ENCODE measurements around the gene GRM2. TPM values are rescaled to one million over a fixed set of nuclear protein-coding genes. Genes with fewer than 3 reads are reported as not detected.

The GRM2 gene
- total and polyA plus RNA-seq, 2 experiments from 2014 or later: 1.1 TPM; not detected in 1

- no peak overlapping the region for H2AFZ ChIP-seq
- DNase-seq: no peak
- no peaks in the 10 kb centered on the region for H3K9me3 ChIP-seq (ENCODE audit: low read depth)
- no peaks in the 10 kb centered on the region for H4K20me1 ChIP-seq (ENCODE audit: insufficient read depth)
- no peaks in the 10 kb centered on the region for H3K27me3 ChIP-seq (replicated peaks; ENCODE audit: insufficient read depth)
- no peaks in the 10 kb centered on the region for H3F3A ChIP-seq (ENCODE audit: insufficient read depth)
- no peaks in the 10 kb centered on the region for H3K4me1 ChIP-seq (ENCODE audit: insufficient read depth)
- no peaks in the 10 kb centered on the region for H3K9me2 ChIP-seq (ENCODE audit: insufficient read depth)
- no peaks in the 10 kb centered on the region for H3K79me2 ChIP-seq (ENCODE audit: insufficient read depth)
- H3K36me3 ChIP-seq (ENCODE audit: low read depth): no peaks in the 10 kb centered on the region
- H3K4me3 ChIP-seq: no peak overlapping the region
- H3K9ac ChIP-seq: no peak overlapping the region
- no peak overlapping the region for H3K4me2 ChIP-seq (ENCODE audit: unreplicated experiment)
- TF ChIP-seq EZH2phosphoT487 (IDR thresholded peaks at IDR 0.05; ENCODE audit: insufficient read depth, low read depth): no peak
- no peak for TF ChIP-seq EZH2 (IDR thresholded peaks at IDR 0.05; ENCODE audit: insufficient read depth, poor library complexity, severe bottlenecking)
- in situ Hi-C loops (cut with MboI): no loop called here
- no peak overlapping the region for H3K27ac ChIP-seq
- 82 to 85% methylated on average over 19 of the region's 19 CpGs for WGBS, 2 experiments (ENCODE audit: low coverage in 1 of 2, low lambda C conversion rate in 2 of 2, missing lambda C conversion rate in 2 of 2)
Observed at GRCh38 chr3:51712963-51713362, 6.1 kb downstream of the GRM2 start.

- Histone ChIP-seq H3K4me1 (ENCODE audit: insufficient read depth) (no peaks in the 10 kb centered on the region), H3K4me3 (no peak overlapping the region), H3F3A (ENCODE audit: insufficient read depth) (no peaks in the 10 kb centered on the region), H3K27me3 (replicated peaks; ENCODE audit: insufficient read depth) (no peaks in the 10 kb centered on the region), H3K9me2 (ENCODE audit: insufficient read depth) (no peaks in the 10 kb centered on the region), H3K4me2 (ENCODE audit: unreplicated experiment) (no peak overlapping the region), H3K79me2 (ENCODE audit: insufficient read depth) (no peaks in the 10 kb centered on the region), H4K20me1 (ENCODE audit: insufficient read depth) (no peaks in the 10 kb centered on the region), H2AFZ (no peak overlapping the region), H3K27ac (no peak overlapping the region), H3K9ac (no peak overlapping the region), H3K36me3 (ENCODE audit: low read depth) (no peaks in the 10 kb centered on the region), H3K9me3 (ENCODE audit: low read depth) (no peaks in the 10 kb centered on the region)
- no peak for DNase-seq
- in situ Hi-C loops (cut with MboI): no loop called here
- 83 to 86% methylated on average over 34 to 36 of the region's 36 CpGs for WGBS, 2 experiments (ENCODE audit: low coverage in 1 of 2, low lambda C conversion rate in 2 of 2, missing lambda C conversion rate in 2 of 2)
- no peak for TF ChIP-seq EZH2phosphoT487 (IDR thresholded peaks at IDR 0.05; ENCODE audit: insufficient read depth, low read depth)
- no peak for TF ChIP-seq EZH2 (IDR thresholded peaks at IDR 0.05; ENCODE audit: insufficient read depth, poor library complexity, severe bottlenecking)
Observed at GRCh38 chr3:51715231-51715976, 8.5 kb downstream of the GRM2 start.

DNA sequence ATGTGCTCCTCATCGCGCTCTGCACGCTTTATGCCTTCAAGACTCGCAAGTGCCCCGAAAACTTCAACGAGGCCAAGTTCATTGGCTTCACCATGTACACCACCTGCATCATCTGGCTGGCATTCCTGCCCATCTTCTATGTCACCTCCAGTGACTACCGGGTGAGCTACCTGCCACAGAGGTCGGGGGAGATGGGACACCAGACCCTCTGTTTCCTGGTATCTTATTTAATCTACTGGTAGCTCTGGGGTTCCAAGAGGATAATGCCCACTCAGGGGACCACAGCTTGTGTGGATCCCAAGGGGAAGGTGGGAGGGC lies 9.1 kb downstream of the GRM2 start:
- Histone ChIP-seq H3K9me3 (ENCODE audit: low read depth) (no peaks in the 10 kb centered on the region), H3K4me2 (ENCODE audit: unreplicated experiment) (no peak overlapping the region), H3K27ac (no peak overlapping the region), H3K4me3 (no peak overlapping the region), H3K9ac (no peak overlapping the region), H4K20me1 (ENCODE audit: insufficient read depth) (no peaks in the 10 kb centered on the region), H2AFZ (no peak overlapping the region), H3K79me2 (ENCODE audit: insufficient read depth) (no peaks in the 10 kb centered on the region), H3F3A (ENCODE audit: insufficient read depth) (no peaks in the 10 kb centered on the region), H3K9me2 (ENCODE audit: insufficient read depth) (no peaks in the 10 kb centered on the region), H3K36me3 (ENCODE audit: low read depth) (no peaks in the 10 kb centered on the region), H3K4me1 (ENCODE audit: insufficient read depth) (no peaks in the 10 kb centered on the region), H3K27me3 (replicated peaks; ENCODE audit: insufficient read depth) (no peaks in the 10 kb centered on the region)
- in situ Hi-C loops (cut with MboI): no loop called here
- 77 to 86% methylated on average over 8 of the region's 8 CpGs for WGBS, 2 experiments (ENCODE audit: low coverage in 1 of 2, low lambda C conversion rate in 2 of 2, missing lambda C conversion rate in 2 of 2)
- no peak for TF ChIP-seq EZH2 (IDR thresholded peaks at IDR 0.05; ENCODE audit: insufficient read depth, poor library complexity, severe bottlenecking)
- TF ChIP-seq EZH2phosphoT487 (IDR thresholded peaks at IDR 0.05; ENCODE audit: insufficient read depth, low read depth): no peak
- no peak for DNase-seq

DNA sequence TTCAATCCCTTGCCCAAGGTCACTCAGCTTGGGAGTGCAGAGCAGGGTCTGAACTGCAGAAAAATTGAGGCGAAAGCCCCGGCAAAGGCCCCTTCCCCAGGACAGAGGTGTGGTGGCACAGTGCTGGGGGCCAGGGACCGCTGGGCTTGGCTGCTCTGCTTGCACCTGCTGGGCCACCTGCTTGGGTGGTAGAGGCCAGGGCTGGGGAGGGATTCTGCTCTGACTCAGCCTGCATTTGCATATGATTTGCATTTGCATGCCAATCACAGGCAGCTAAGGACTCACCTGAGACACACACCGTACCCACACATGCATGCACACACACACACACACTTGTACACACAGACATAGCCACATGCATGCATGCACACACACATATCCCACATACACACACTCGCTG lies 9.9 kb downstream of the GRM2 start:
- H3K27ac ChIP-seq: no peak overlapping the region
- H3K4me2 ChIP-seq (ENCODE audit: unreplicated experiment): no peak overlapping the region
- no peak for DNase-seq
- no peak overlapping the region for H3K9ac ChIP-seq
- no peaks in the 10 kb centered on the region for H4K20me1 ChIP-seq (ENCODE audit: insufficient read depth)
- H3K27me3 ChIP-seq (replicated peaks; ENCODE audit: insufficient read depth): no peaks in the 10 kb centered on the region
- H3K79me2 ChIP-seq (ENCODE audit: insufficient read depth): no peaks in the 10 kb centered on the region
- TF ChIP-seq EZH2phosphoT487 (IDR thresholded peaks at IDR 0.05; ENCODE audit: insufficient read depth, low read depth): no peak
- TF ChIP-seq EZH2 (IDR thresholded peaks at IDR 0.05; ENCODE audit: insufficient read depth, poor library complexity, severe bottlenecking): no peak
- H2AFZ ChIP-seq: no peak overlapping the region
- H3K36me3 ChIP-seq (ENCODE audit: low read depth): no peaks in the 10 kb centered on the region
- in situ Hi-C loops (cut with MboI): no loop called here
- WGBS, 2 experiments (ENCODE audit: low coverage in 1 of 2, low lambda C conversion rate in 2 of 2, missing lambda C conversion rate in 2 of 2): 47 to 51% methylated on average over 5 of the region's 5 CpGs
- no peaks in the 10 kb centered on the region for H3K4me1 ChIP-seq (ENCODE audit: insufficient read depth)
- H3K4me3 ChIP-seq: no peak overlapping the region
- H3F3A ChIP-seq (ENCODE audit: insufficient read depth): no peaks in the 10 kb centered on the region
- H3K9me2 ChIP-seq (ENCODE audit: insufficient read depth): no peaks in the 10 kb centered on the region
- H3K9me3 ChIP-seq (ENCODE audit: low read depth): no peaks in the 10 kb centered on the region

Measured in GM23248 (cell line).